OCI-LY3 (cell line): ENCODE data around the gene TMEM252.

Source experiments
- CTCF ChIP-seq: fragments of 200-600, 300-600 bp; sonication (generic); IDR thresholded peaks from 2 replicates; pipeline ENCODE4 v1.5.1; 2014; ENCODE audit warnings: antibody characterized with exemption, low read length, low read depth
- EZH2phosphoT487 ChIP-seq: fragments of 200-600 bp; shearing (Covaris generic); IDR thresholded peaks from 2 replicates; pipeline ENCODE4 v1.6.1; 2018; ENCODE audit warnings: antibody characterized with exemption, mixed run types, low read depth

- TF ChIP-seq CTCF, result no peak
- no peak for TF ChIP-seq EZH2phosphoT487
Observed at GRCh38 chr9:68555437-68556150, 14.9 kb upstream of the TMEM252 start.
